HepG2 (cell line): ENCODE results near the gene HTRA1. TPM values are rescaled to one million over a fixed set of nuclear protein-coding genes. Genes with fewer than 3 reads are reported as not detected.

Experiments used
- ATAC-seq: fragments of 200-7000 bp; cut with Tn5 transposase; 3 replicates; pipeline ENCODE4 v1.9.1; 2020; ENCODE audit warnings: mild to moderate bottlenecking, moderate library complexity
- BruUV-seq: library from RNA; stranded (reverse); fragments of 400-500 nt; replicated peaks from 2 replicates; lab custom pipeline; 2021; lab: Mats Ljungman, UMichigan
- CTCF ChIA-PET: fragments of 300-600 bp; formaldehyde crosslinking; extraction: SDS; loops from one replicate; lab custom pipeline; 2021; ENCODE audit warnings: low total read pairs, inconsistent platforms, low intra/inter-chr PET ratio; lab: Yijun Ruan, JAX
- POLR2A ChIA-PET: fragments of 350-600 bp; sonication (Branson Sonifier 250); formaldehyde crosslinking; loops from one replicate; lab custom pipeline; 2020; ENCODE audit warnings: antibody characterized with exemption, inconsistent platforms; lab: Yijun Ruan, JAX
- DNase-seq: peaks from one replicate; pipeline ENCODE4 v3.0.0-alpha.2; 2015; ENCODE audit warnings: low spot score
- FAIRE-seq: peaks from 3 replicates; lab custom pipeline; 2011; peaks lifted over from hg19 to GRCh38; lab: Jason Lieb, UNC
- H2AFZ ChIP-seq: one replicate; pipeline ENCODE4 v1.6.1; 2011; ENCODE audit warnings: low read length, inconsistent platforms
- H3K27ac ChIP-seq: fragments of 300-600 bp; 3 replicates; pipeline ENCODE4 v1.8.0; 2011; ENCODE audit warnings: mixed run types, mild to moderate bottlenecking, mixed read lengths, low read length, inconsistent platforms; ENCODE audit not compliant: insufficient read depth; ENCODE audit errors: extremely low read length
- H3K27me3 ChIP-seq, 2 experiments: fragments of 200-600 bp in 1 of 2; 2 replicates in 1 of 2; 3 replicates in 1 of 2; pipeline versions ENCODE4 v1.6.0 to v1.8.0; 2011; ENCODE audit warnings: low read length in 2 of 2, mild to moderate bottlenecking in 2 of 2, moderate library complexity in 2 of 2, inconsistent platforms in 1 of 2; ENCODE audit not compliant: insufficient read depth in 2 of 2, control insufficient read depth in 1 of 2
- H3K36me3 ChIP-seq, 2 experiments: fragments of 200-600 bp in 1 of 2; replicated peaks in 1 of 2; 2 replicates in 1 of 2; 3 replicates in 1 of 2; pipeline versions ENCODE4 v1.5.1 to v1.8.0; 2011; ENCODE audit warnings: low read length in 2 of 2, inconsistent platforms in 1 of 2; ENCODE audit not compliant: insufficient read depth in 2 of 2, control insufficient read depth in 1 of 2
- H3K4me1 ChIP-seq: 2 replicates; pipeline ENCODE4 v1.5.1; 2012; ENCODE audit warnings: low read length, inconsistent platforms; ENCODE audit not compliant: insufficient read depth
- H3K4me2 ChIP-seq: 2 replicates; pipeline ENCODE4 v1.6.0; 2011; ENCODE audit warnings: low read depth, low read length, inconsistent platforms
- H3K4me3 ChIP-seq, 3 experiments: fragments of 200-600 bp in 1 of 3; sonication (generic), shearing (Covaris generic) in 1 of 3; replicated peaks in 1 of 3; 2 replicates each; pipeline ENCODE4 v1.5.1; 2011 to 2016; ENCODE audit warnings: low read length in 3 of 3, inconsistent platforms in 2 of 3, low read depth in 2 of 3, mild to moderate bottlenecking in 2 of 3, control low read depth in 1 of 3, mixed read lengths in 1 of 3; ENCODE audit not compliant: insufficient read depth in 1 of 3
- H3K79me2 ChIP-seq: one replicate; pipeline ENCODE4 v1.6.1; 2011; ENCODE audit warnings: low read length, inconsistent platforms; ENCODE audit not compliant: insufficient read depth
- H3K9ac ChIP-seq: 2 replicates; pipeline ENCODE4 v1.6.0; 2011; ENCODE audit warnings: mild to moderate bottlenecking, low read depth, low read length, inconsistent platforms; ENCODE audit not compliant: insufficient read depth
- H3K9me3 ChIP-seq: 2 replicates; pipeline ENCODE4 v1.5.1; 2012; ENCODE audit warnings: mild to moderate bottlenecking, low read length
- H4K20me1 ChIP-seq: 2 replicates; pipeline ENCODE4 v1.6.0; 2011; ENCODE audit warnings: inconsistent platforms, mild to moderate bottlenecking, low read length, moderate library complexity; ENCODE audit not compliant: insufficient read depth
- FOXK2 ChIP-seq: fragments of 450-650 bp; IDR thresholded peaks from 2 replicates; pipeline ENCODE4 v1.6.1; 2016
- HOXD1 ChIP-seq: sonication (generic); formaldehyde crosslinking; IDR thresholded peaks from 2 replicates; pipeline ENCODE4 v1.5.0; 2020; ENCODE audit warnings: missing genetic modification reagents
- TBL1XR1 ChIP-seq: fragments of 150-350 bp; IDR thresholded peaks from 2 replicates; pipeline ENCODE4 v1.6.1; 2014; ENCODE audit warnings: borderline replicate concordance, low read length; ENCODE audit not compliant: partially characterized antibody
- TEAD3 ChIP-seq: optimal IDR thresholded peaks from 2 replicates; pipeline ENCODE3; 2016; ENCODE audit warnings: borderline replicate concordance
- ZNF687 ChIP-seq: sonication (generic); formaldehyde crosslinking; IDR thresholded peaks from 2 replicates; pipeline ENCODE4 v1.5.1; 2020; ENCODE audit warnings: mild to moderate bottlenecking, missing genetic modification reagents, moderate library complexity
- ZNF766 ChIP-seq: sonication (generic); formaldehyde crosslinking; IDR thresholded peaks from 2 replicates; pipeline ENCODE4 v1.5.0; 2020; ENCODE audit warnings: missing genetic modification reagents, borderline replicate concordance
- ZNF816 ChIP-seq: sonication (generic); formaldehyde crosslinking; IDR thresholded peaks from 2 replicates; pipeline ENCODE4 v1.8.0; 2022; ENCODE audit warnings: missing genetic modification reagents, mild to moderate bottlenecking, borderline replicate concordance
- WGBS: methylation state at CpG from one replicate; pipeline ENCODE4 v1.1.6; 2017; ENCODE audit warnings: low lambda C conversion rate; 5-methylcytosine and 5-hydroxymethylcytosine counted together
- in situ Hi-C: cut with HindIII; loops from 2 replicates; pipeline ENCODE4 v1.10.0; 2017; ENCODE audit warnings: low pct_unique_long_range_greater_than_20kb; ENCODE audit not compliant: extremely low pct_ligation_motif_present
- intact Hi-C: fragments of 100-400 bp; cut with micrococcal nuclease; formaldehyde crosslinking; loops from one replicate; pipeline ENCODE4 v1.10.0; 2022; ENCODE audit not compliant: unreplicated experiment
- polyA plus RNA-seq, 8 experiments: library from polyadenylated mRNA; depleted of rRNA in 3 of 8; stranded (reverse) in 7 of 8; unstranded in 1 of 8; fragments of >200 nt; fragmentation: Illumina TruSeq in 4 of 8; extraction: Trizol in 4 of 8; gene quantifications; 2 replicates each; pipeline versions ENCODE4 v1.2.1 to v1.2.3, GENCODE V29; 2011 to 2016; ENCODE audit warnings: low read depth in 4 of 8, missing spikeins in 1 of 8, mixed read lengths in 1 of 8; ENCODE audit not compliant: insufficient read depth in 1 of 8
- total RNA-seq, 5 experiments: library from RNA; depleted of rRNA; stranded (reverse); fragments of >200 nt; fragmentation: Illumina TruSeq; extraction: Trizol; gene quantifications; 2 replicates each; pipeline ENCODE4 v1.2.3, GENCODE V29; 2016; ENCODE audit warnings: low read depth in 1 of 5

Gene HTRA1
- total and polyA plus RNA-seq, 2 of the 13 experiments (the other 11 are each of a cell fraction or from before 2014, with no cell fraction given): 0.11 to 0.40 TPM

GRCh38 chr10:122466951-122467381 lies 5.6 kb downstream of the HTRA1 start (continued):
- TF ChIP-seq ZNF816 (CRISPR knock-in tag): no peak

DNA sequence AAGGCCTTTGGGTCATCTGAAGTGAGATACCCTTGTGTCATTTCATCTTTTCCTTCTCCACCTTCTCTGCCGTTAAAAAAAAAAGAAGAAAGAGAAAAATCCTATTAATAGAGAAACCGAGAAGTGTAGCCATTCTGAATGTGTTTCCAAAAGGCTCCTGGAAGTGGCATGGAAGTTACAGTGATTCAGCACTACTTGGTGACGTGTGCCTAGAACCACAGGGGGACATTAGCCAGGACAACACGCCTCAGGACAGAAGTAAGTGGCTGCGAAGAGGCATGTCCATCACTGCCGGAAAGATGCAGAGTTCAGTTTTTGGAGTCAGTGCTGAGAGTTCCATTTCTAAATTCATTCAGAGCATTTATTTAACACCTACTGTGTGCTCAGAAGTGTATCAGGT lies 6.3 kb downstream of the HTRA1 start:
- H3K27me3 ChIP-seq: peaks cover 8 to 72% of the 10 kb centered on the region in 2 experiments
- H3K79me2 ChIP-seq: no peaks in the 10 kb centered on the region
- WGBS: 32% methylated on average over 6 of the region's 6 CpGs
- FAIRE-seq: no peak
- no peak overlapping the region for H2AFZ ChIP-seq
- H3K4me2 ChIP-seq: no peak overlapping the region
- no peak overlapping the region for H3K9ac ChIP-seq
- intact Hi-C loops: no loop called here
- no peaks in the 10 kb centered on the region for H3K36me3 ChIP-seq
- POLR2A ChIA-PET: no interaction called here
- TF ChIP-seq TEAD3 (no peak), TBL1XR1 (no peak), ZNF766 (CRISPR knock-in tag) (no peak), HOXD1 (no peak), ZNF687 (CRISPR knock-in tag) (no peak), FOXK2 (no peak)
- TF ChIP-seq, all 625 proteins: peak for 0
- in situ Hi-C loops: no loop called here
- CTCF ChIA-PET: no interaction called here
- Histone ChIP-seq H3K9me3 (no peaks in the 10 kb centered on the region), H3K27ac (no peak overlapping the region), H4K20me1 (no peaks in the 10 kb centered on the region), H3K4me3 (no peak overlapping the region), H3K4me1 (peaks cover 3% of the 10 kb centered on the region; the same call in 1 of the 2 replicates)
- no peak for DNase-seq
- ATAC-seq: no peak
- no TSS peak for BruUV-seq
